Aorta (tissue), 5 donors: ENCODE results near the gene PPP3R1. TPM values are rescaled to one million over a fixed set of nuclear protein-coding genes. Genes with fewer than 3 reads are reported as not detected.

Experiments
- ATAC-seq: fragments of 200-7000 bp; cut with Tn5 transposase; one replicate; pipeline ENCODE4 v1.9.1; 2022; ENCODE audit warnings: moderate library complexity; ENCODE audit not compliant: low FRiP score
- DNase-seq, 2 donors: peaks; one replicate each; pipeline ENCODE4 v3.0.0-alpha.2; 2020
- H3K27ac ChIP-seq, 2 donors: one replicate each; pipeline ENCODE4 v1.5.1; 2013; ENCODE audit warnings: low read length in 2 of 2, mild to moderate bottlenecking in 2 of 2, moderate library complexity in 2 of 2, control low read depth in 1 of 2, inconsistent platforms in 1 of 2, low read depth in 1 of 2
- H3K27me3 ChIP-seq, 2 donors: one replicate each; pipeline ENCODE4 v1.6.1; 2013; ENCODE audit warnings: control low read depth in 1 of 2, low read length in 1 of 2, mild to moderate bottlenecking in 1 of 2, moderate library complexity in 1 of 2; ENCODE audit not compliant: insufficient read depth in 2 of 2, control insufficient read depth in 1 of 2
- H3K36me3 ChIP-seq, 2 donors: one replicate each; pipeline ENCODE4 v1.6.1; 2013; ENCODE audit warnings: control low read depth in 1 of 2, low read length in 1 of 2, mild to moderate bottlenecking in 1 of 2; ENCODE audit not compliant: insufficient read depth in 2 of 2, control insufficient read depth in 1 of 2
- H3K4me1 ChIP-seq, 2 donors: one replicate each; pipeline ENCODE4 v1.6.1; 2013; ENCODE audit warnings: low read length in 2 of 2, control low read depth in 1 of 2, mild to moderate bottlenecking in 1 of 2, moderate library complexity in 1 of 2; ENCODE audit not compliant: insufficient read depth in 2 of 2, control insufficient read depth in 1 of 2
- H3K4me3 ChIP-seq, 2 donors: one replicate each; pipeline ENCODE4 v1.5.1; 2013; ENCODE audit warnings: low read length in 2 of 2, control low read depth in 1 of 2, mild to moderate bottlenecking in 1 of 2
- H3K9me3 ChIP-seq: one replicate; pipeline ENCODE4 v1.6.1; 2013; ENCODE audit warnings: mild to moderate bottlenecking, low read length; ENCODE audit not compliant: control insufficient read depth
- WGBS, 2 donors: extraction: QIAGEN DNeasy Blood & Tissue Kit; methylation state at CpG; one replicate each; pipeline ENCODE4 v1.1.7; 2013; 5-methylcytosine and 5-hydroxymethylcytosine counted together
- intact Hi-C, 2 donors: fragments of 100-400 bp; cut with DNase I; formaldehyde crosslinking; loops; one replicate each; pipeline versions ENCODE4 v1.14.2 to v1.15.0; 2022
- polyA plus RNA-seq, 2 donors: library from polyadenylated mRNA; stranded (reverse); fragments of 200-250 nt; gene quantifications; one replicate each; pipeline ENCODE4 v1.2.3, GENCODE V29; 2013
- total RNA-seq, 2 donors: library from RNA; stranded (reverse); fragmentation: NEBNext Ultra II Directional; extraction: Animal tissue kit (Norgen Biotek cat#: 25700); gene quantifications; one replicate each; pipeline ENCODE4 v1.2.1, GENCODE V29; 2021
- donor health status: healthy with polysubstance abuse.
- donor health status: Bipolar disorder and iron deficiency.
- donor health status: DM: no; HTN: no; CAD: no.
- donor health status: DM: no; HTN: no; CAD: no.
- donor health status: DM: yes; HTN: yes; CAD: no.

Gene PPP3R1
- total and polyA plus RNA-seq, 4 donors, result 16.6 to 51.0 (median 36.5) TPM

DNA sequence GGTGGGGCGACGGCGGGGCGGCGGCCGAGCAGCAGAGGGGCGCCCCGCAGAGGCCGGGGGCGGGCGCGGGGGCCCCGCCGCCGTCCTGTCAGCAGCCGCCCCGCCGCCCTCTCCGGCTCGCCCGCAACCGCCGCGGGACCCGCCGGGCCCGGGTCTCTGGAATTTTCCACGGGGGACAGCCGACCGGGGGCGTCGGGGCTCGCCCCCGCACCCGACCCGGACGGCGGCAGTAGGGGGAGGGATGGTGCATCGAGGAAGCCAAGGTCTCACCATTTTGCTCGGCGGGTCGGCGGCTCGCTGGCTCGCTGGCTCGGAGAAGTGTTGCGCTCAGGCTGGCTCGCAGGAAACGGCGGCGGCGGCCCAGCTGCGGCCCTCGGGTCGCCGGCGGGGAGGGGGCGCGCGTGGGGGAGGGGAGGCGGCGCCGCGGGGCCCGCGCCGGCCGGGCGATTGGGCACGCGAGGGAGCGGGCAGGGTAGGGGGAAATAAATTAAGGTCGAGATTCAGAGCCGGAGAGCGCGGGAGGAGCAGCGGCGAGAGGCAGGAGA lies 405 bp downstream of the PPP3R1 start:
- intact Hi-C loops, result loop anchor here (1.0 to 10.0 kb wide), 3 partner anchors 55 to 573 kb away; partner anchors contain the start of gene PNO1 (in 1 of the 2)
- ATAC-seq, result no peak

DNA sequence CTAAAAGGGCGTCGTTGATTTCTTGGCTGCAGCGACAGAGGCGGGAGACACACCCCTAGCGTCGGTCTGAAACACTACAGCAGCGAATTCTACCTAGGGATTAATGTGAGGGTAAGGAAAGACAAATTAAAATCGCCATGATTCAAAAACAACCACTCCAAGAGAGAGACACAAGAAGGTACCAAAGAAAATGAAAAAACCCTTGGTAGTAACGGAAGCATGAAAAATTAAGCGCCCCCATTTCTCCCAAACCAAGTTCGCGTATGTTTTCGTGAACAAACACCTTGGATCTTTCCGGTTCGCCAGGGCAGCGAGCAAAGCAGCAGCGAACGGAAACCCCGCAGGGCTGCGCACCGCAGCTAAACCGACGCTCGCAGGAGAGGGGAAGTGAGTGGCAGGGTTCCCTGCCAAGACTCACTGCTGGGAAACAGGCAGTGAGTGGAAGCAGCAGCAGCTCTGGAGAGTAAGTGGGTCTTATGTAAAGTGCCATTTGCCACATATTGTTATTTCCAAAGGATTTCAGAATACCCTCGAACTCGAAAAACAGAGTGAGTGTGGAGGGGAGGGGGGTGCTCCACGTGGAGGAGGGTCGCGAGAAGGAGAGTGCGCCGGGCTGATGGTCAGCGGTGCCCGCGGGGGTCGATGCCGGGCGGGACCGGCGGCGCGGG lies 1.0 kb downstream of the PPP3R1 start:
- ATAC-seq, result peak; percentile 70
- intact Hi-C loops, result loop anchor here (1.0 to 10.0 kb wide), 3 partner anchors 54 to 573 kb away; partner anchors contain the start of gene PNO1 (in 1 of the 2)
- WGBS, 2 donors, result 1% methylated on average over 40 to 41 of the region's 41 CpGs

More for the DNA sequence above, 405 bp downstream of the PPP3R1 start:
- Histone ChIP-seq H3K27me3 (peaks cover 0 to 2% of the 10 kb centered on the region in 2 donors), H3K9me3 (no peaks in the 10 kb centered on the region), H3K27ac (peak overlapping the region; percentile 80 to 99), H3K4me1 (peaks cover 0 to 7% of the 10 kb centered on the region in 2 donors), H3K4me3 (peak overlapping the region; percentile 96 to 100), H3K36me3 (no peaks in the 10 kb centered on the region)
- peak; percentile 62 to 85 for DNase-seq
- 1% methylated on average over 42 to 78 of the region's 78 CpGs for WGBS, 2 donors

DNA sequence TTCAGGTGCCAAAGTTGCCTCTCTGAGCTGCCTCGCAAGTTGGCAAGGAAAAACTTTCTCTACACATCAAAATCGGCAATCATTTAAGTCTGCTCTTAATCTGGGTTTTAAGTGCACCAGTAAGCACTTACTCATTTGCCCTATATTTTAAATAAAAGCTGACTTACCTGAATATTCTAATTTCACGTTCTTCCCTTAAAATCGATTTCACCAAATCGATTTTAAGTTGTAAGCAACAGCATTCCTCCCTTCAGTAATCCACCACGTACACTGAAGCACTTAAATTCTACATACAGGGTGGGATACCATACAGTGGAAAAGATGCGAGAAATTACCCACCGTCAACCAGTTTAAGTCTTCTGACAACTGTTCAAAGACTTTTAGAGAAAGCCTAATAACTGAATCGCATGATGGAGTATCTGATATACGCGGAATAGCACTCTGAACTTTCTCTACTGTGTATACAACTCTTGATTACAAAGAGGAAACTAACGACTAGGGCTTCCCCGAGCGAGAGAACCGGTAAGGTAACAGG lies 1.6 kb downstream of the PPP3R1 start:
- WGBS, 2 donors, result 6 to 7% methylated on average over 15 of the region's 15 CpGs
- H3K4me3 ChIP-seq, result peak overlapping the region; percentile 96 to 100
- H3K27me3 ChIP-seq, result peaks cover 0 to 2% of the 10 kb centered on the region in 2 donors
- peaks cover 0 to 11% of the 10 kb centered on the region in 2 donors for H3K4me1 ChIP-seq
- ATAC-seq (no peak), DNase-seq (no peak)
- no peaks in the 10 kb centered on the region for H3K36me3 ChIP-seq
- intact Hi-C loops, result loop anchor here (1.0 to 10.0 kb wide), 3 partner anchors 53 to 574 kb away; partner anchors contain the start of gene PNO1 (in 1 of the 2)
- H3K27ac ChIP-seq, result peak overlapping the region in 1 of 2 donors; percentile 99
- H3K9me3 ChIP-seq, result no peaks in the 10 kb centered on the region

More for the DNA sequence above, 1.0 kb downstream of the PPP3R1 start:
- DNase-seq, result peak; percentile 75 to 81
- Histone ChIP-seq H3K9me3 (no peaks in the 10 kb centered on the region), H3K4me3 (peak overlapping the region; percentile 96 to 100), H3K27me3 (peaks cover 0 to 2% of the 10 kb centered on the region in 2 donors), H3K36me3 (no peaks in the 10 kb centered on the region), H3K4me1 (peaks cover 0 to 9% of the 10 kb centered on the region in 2 donors), H3K27ac (peak overlapping the region; percentile 80 to 99)

DNA sequence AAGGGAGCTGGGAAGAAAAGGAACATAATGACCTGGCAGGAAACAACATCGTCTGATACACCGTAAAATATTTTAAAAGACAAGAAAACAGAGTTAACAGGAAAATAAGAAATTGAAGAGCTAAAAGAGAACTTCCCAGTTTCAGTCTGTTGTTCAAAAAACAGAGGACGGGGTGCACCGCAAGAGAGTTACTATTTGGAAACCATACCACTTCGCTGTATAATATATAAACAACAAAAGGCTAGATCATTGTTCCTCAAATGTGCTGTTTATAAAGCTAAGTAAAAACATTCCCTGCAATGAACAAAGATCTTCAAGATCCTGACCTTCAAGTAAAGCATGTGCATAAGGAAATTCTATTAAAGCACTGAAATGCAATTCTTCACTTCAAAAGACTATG lies 2.1 kb downstream of the PPP3R1 start:
- peak overlapping the region; percentile 96 to 100 for H3K4me3 ChIP-seq
- intact Hi-C loops, result loop anchor here (5.0 to 10.0 kb wide), 2 partner anchors 53 to 575 kb away; no protein-coding TSS in a partner anchor
- no peak overlapping the region for H3K27ac ChIP-seq
- peaks cover 0 to 2% of the 10 kb centered on the region in 2 donors for H3K27me3 ChIP-seq
- DNase-seq, result no peak
- no peaks in the 10 kb centered on the region for H3K36me3 ChIP-seq
- peaks cover 0 to 11% of the 10 kb centered on the region in 2 donors for H3K4me1 ChIP-seq
- no peak for ATAC-seq
- H3K9me3 ChIP-seq, result no peaks in the 10 kb centered on the region
- 33 to 49% methylated on average over 5 of the region's 5 CpGs for WGBS, 2 donors

DNA sequence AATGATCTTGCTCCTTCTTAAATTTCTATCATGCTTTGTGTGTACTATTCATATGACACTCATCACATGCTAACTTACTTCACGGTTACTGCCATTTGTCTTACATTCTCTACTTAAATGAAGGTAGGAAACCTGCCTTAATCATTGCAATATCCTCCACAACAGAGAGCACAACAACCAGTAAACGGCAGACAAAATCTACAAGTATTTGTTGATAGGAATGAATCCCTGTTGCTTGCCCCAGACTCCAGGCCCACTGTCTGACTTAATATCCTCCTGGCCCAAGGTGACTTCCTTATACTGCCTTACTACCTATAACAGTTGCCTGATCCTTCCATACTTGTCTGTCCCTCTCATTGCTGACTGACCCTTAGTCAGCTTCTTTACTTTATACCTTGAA lies 3.5 kb downstream of the PPP3R1 start:
- DNase-seq (no peak), ATAC-seq (no peak)
- no peak overlapping the region for H3K4me3 ChIP-seq
- intact Hi-C loops, result no loop called here
- WGBS, 2 donors, result 85 to 86% methylated on average over 2 of the region's 2 CpGs
- no peaks in the 10 kb centered on the region for H3K9me3 ChIP-seq
- H3K27me3 ChIP-seq, result peaks cover 0 to 2% of the 10 kb centered on the region in 2 donors
- no peak overlapping the region for H3K27ac ChIP-seq
- no peaks in the 10 kb centered on the region for H3K36me3 ChIP-seq
- H3K4me1 ChIP-seq, result peaks cover 0 to 11% of the 10 kb centered on the region in 2 donors

DNA sequence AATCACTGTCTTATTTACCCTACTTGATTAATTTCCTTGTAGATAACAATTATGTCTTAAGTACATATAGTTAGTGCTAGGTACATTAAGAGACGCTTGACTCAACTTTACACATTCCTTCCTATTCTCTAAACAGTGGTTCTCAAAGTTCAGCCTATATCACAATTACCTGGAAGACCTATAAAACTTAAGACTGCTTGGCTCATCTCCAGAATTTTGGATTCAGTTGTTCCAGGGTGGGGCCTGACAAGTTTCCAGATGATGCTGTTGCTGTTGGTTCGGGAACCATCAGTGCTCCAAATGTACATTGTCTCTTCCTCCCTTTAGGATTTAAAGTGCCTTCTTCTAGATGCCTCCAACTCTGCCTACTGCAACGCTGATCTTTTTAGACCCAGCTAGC lies 4.0 kb downstream of the PPP3R1 start:
- no peak overlapping the region for H3K4me3 ChIP-seq
- H3K27me3 ChIP-seq, result peaks cover 0 to 2% of the 10 kb centered on the region in 2 donors
- H3K9me3 ChIP-seq, result no peaks in the 10 kb centered on the region
- intact Hi-C loops, result no loop called here
- H3K36me3 ChIP-seq, result no peaks in the 10 kb centered on the region
- DNase-seq (no peak), ATAC-seq (no peak)
- peaks cover 0 to 11% of the 10 kb centered on the region in 2 donors for H3K4me1 ChIP-seq
- no peak overlapping the region for H3K27ac ChIP-seq
- WGBS, 2 donors, result 82 to 83% methylated on average over 3 of the region's 3 CpGs

DNA sequence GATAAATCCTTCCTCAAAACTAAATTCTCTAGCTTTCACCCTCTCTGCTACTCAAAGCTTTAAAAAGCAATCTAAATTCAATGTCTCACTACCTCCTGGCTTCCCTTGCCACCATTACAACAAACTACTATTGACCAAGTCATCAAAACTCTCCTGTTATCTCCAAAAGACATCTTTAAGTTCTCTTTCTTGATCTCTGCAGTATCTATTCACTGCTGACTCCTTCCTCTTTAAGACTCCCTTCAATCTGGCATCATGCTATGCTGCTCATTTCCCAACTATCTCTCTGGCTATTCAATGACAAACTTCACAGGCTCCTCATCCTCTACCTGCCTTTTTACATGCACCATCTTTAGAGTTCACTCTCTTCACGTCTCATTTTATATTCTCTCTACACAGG lies 5.9 kb downstream of the PPP3R1 start:
- intact Hi-C loops, result no loop called here
- 80 to 89% methylated on average over 1 of the region's 1 CpG for WGBS, 2 donors
- Histone ChIP-seq H3K4me1 (peaks cover 0 to 11% of the 10 kb centered on the region in 2 donors), H3K36me3 (no peaks in the 10 kb centered on the region), H3K27ac (no peak overlapping the region), H3K9me3 (no peaks in the 10 kb centered on the region), H3K4me3 (no peak overlapping the region), H3K27me3 (no peaks in the 10 kb centered on the region)
- no peak for DNase-seq
- no peak for ATAC-seq

DNA sequence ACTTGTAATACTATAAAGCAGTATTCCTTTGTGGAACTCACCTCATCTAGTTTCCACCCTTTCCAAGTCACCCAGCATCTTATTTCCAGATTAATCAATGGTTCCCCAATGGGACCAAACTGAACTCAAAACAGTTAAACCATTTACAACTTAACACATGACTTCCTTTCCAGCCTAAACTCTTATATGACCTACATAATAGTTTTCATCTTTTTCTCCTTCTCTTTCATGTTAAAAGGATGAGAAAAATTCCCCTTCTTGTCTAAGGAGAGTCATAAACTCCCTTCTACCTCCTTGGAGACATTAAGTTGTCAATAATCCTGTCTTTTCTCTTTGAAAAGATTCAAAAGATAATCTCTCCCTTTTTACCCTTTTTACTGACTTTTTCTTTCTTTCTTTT lies 6.7 kb downstream of the PPP3R1 start:
- intact Hi-C loops, result no loop called here
- no peak for DNase-seq
- no peaks in the 10 kb centered on the region for H3K36me3 ChIP-seq
- no peaks in the 10 kb centered on the region for H3K9me3 ChIP-seq
- peaks cover 0 to 11% of the 10 kb centered on the region in 2 donors for H3K4me1 ChIP-seq
- no peaks in the 10 kb centered on the region for H3K27me3 ChIP-seq
- no peak overlapping the region for H3K4me3 ChIP-seq
- ATAC-seq, result no peak
- no peak overlapping the region for H3K27ac ChIP-seq
